Adrenal gland (tissue), 5 donors: Measurements from ENCODE around the gene OTOF.

Experiments
- CTCF ChIP-seq, 6 experiments: fragments of 450-650 bp in 4 of 6; fragments of 200-600 bp in 2 of 6; sonication (generic) in 1 of 6; IDR thresholded peaks; 1 replicate in 5 of 6; 2 replicates in 1 of 6; pipeline versions ENCODE4 v1.5.1 to v1.8.0; 2016 to 2021; ENCODE audit warnings: antibody characterized with exemption in 6 of 6, mild to moderate bottlenecking in 2 of 6, moderate library complexity in 1 of 6
- POLR2A ChIP-seq, 2 donors: fragments of 450-650 bp; IDR thresholded peaks; one replicate each; pipeline ENCODE4 v1.6.1; 2017; ENCODE audit warnings: antibody characterized with exemption in 2 of 2, mild to moderate bottlenecking in 2 of 2, moderate library complexity in 1 of 2
- donor health status: DM: no; HTN: no; CAD: no.

- TF ChIP-seq CTCF (IDR thresholded peaks at IDR 0.05) = no peak
- no peak for TF ChIP-seq POLR2A (IDR thresholded peaks at IDR 0.05)
These were observed 4.1 kb downstream of the OTOF start for GRCh38 chr2:26473796-26474195.
